Esophagus (tissue), 2 donors: ENCODE measurements around the gene ZFYVE28. TPM values are rescaled to one million over a fixed set of nuclear protein-coding genes. Genes with fewer than 3 reads are reported as not detected.

ENCODE experiments used
- H3K27ac ChIP-seq, 2 donors: one replicate each; pipeline ENCODE4 v1.5.1; 2013; ENCODE audit warnings: low read depth in 2 of 2, mild to moderate bottlenecking in 2 of 2, inconsistent platforms in 1 of 2, low read length in 1 of 2, moderate library complexity in 1 of 2
- H3K27me3 ChIP-seq, 2 donors: one replicate each; pipeline ENCODE4 v1.6.1; 2013; ENCODE audit warnings: low read length in 2 of 2, control low read depth in 1 of 2, mild to moderate bottlenecking in 1 of 2; ENCODE audit not compliant: insufficient read depth in 2 of 2, control insufficient read depth in 1 of 2
- H3K36me3 ChIP-seq, 2 donors: one replicate each; pipeline ENCODE4 v1.6.1; 2013; ENCODE audit warnings: low read length in 1 of 2; ENCODE audit not compliant: control insufficient read depth in 2 of 2, insufficient read depth in 2 of 2
- H3K4me1 ChIP-seq, 2 donors: one replicate each; pipeline ENCODE4 v1.6.1; 2013; ENCODE audit warnings: low read length in 1 of 2; ENCODE audit not compliant: control insufficient read depth in 2 of 2, insufficient read depth in 2 of 2
- H3K4me3 ChIP-seq, 2 donors: one replicate each; pipeline ENCODE4 v1.5.1; 2013; ENCODE audit warnings: low read length in 2 of 2, mild to moderate bottlenecking in 2 of 2, low read depth in 1 of 2, moderate library complexity in 1 of 2
- H3K9me3 ChIP-seq, 2 donors: one replicate each; pipeline ENCODE4 v1.6.1; 2013; ENCODE audit warnings: mild to moderate bottlenecking in 2 of 2, low read depth in 1 of 2, low read length in 1 of 2, moderate library complexity in 1 of 2; ENCODE audit not compliant: control insufficient read depth in 2 of 2, insufficient read depth in 1 of 2
- WGBS, 2 donors: extraction: QIAGEN DNeasy Blood & Tissue Kit; methylation state at CpG; one replicate each; pipeline ENCODE4 v1.1.7; 2013; 5-methylcytosine and 5-hydroxymethylcytosine counted together
- polyA plus RNA-seq, 2 donors: library from polyadenylated mRNA; stranded (reverse); fragments of 200-250 nt; gene quantifications; one replicate each; pipeline ENCODE4 v1.2.3, GENCODE V29; 2013
- donor health status: healthy with polysubstance abuse.
- donor health status: Bipolar disorder and iron deficiency.

ZFYVE28 gene
- polyA plus RNA-seq, 2 donors = 5.2 to 5.4 TPM

DNA sequence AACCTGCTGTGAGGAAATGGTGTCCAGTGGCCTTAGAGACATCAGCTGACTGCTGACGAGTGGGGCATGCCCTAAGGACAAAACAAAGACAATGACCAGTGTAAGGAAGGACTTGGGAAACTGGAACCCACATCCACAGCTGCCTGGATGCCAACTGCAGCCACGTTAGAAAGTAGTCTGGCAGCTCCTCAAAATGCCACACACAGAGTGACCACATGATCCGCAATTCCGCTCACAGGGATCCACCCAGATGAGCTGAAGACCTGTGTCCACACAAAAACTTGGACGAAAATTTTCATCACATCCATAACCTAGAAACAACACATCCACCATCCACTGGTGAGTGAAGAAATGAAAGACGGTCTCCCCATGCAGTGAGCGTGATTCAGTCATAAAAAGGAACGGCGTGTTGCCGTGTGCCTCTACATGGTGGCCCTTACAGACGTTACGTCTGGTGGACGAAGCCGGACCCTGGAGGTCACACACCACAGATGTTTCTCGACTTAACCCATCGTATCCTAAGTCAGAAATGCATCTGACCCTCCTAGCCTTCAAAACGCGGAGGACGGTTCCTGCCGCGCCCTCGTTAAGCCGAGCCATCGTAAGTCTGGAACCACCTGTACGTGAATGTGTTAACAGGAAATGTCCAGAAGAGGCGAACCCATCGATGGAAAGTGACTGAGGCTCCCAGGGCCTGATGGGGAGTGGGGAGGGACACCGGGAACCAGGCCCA is 115.9 kb downstream of the ZFYVE28 start:
- peaks cover 0 to 6% of the 10 kb centered on the region in 2 donors for H3K9me3 ChIP-seq
- no peak overlapping the region for H3K27ac ChIP-seq
- peaks cover 2 to 3% of the 10 kb centered on the region in 2 donors for H3K4me1 ChIP-seq
- H3K27me3 ChIP-seq = no peaks in the 10 kb centered on the region
- WGBS, 2 donors = 92 to 94% methylated on average over 28 of the region's 28 CpGs
- peaks cover 0 to 9% of the 10 kb centered on the region in 2 donors for H3K36me3 ChIP-seq
- H3K4me3 ChIP-seq = no peak overlapping the region

DNA sequence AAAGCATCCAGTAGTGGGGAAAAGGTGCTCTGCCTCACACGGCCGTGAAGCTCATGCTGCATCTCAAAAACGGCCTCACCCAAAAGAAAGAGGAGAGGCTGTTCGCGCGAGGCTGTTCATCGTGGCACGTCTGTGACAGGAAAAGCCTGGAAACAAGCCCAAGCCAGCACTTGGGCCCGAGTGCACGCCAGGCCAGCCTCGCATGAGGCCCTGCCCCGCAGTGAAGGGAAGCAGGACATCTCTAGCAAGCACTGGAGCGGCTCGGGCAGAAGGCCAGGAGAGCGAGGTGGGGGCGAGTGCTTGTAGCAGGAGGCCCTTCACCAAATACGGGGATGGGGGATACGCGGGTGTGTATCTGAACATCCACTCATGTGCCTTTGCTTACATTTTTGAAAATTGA is 116.6 kb downstream of the ZFYVE28 start:
- peaks cover 2 to 3% of the 10 kb centered on the region in 2 donors for H3K4me1 ChIP-seq
- 71 to 77% methylated on average over 19 of the region's 19 CpGs for WGBS, 2 donors
- peaks cover 0 to 13% of the 10 kb centered on the region in 2 donors for H3K36me3 ChIP-seq

GRCh38 chr4:2301225-2301642 is 117.2 kb downstream of the ZFYVE28 start:
- Histone ChIP-seq H3K4me3 (no peak overlapping the region), H3K4me1 (peaks cover 2 to 3% of the 10 kb centered on the region in 2 donors), H3K9me3 (peaks cover 0 to 3% of the 10 kb centered on the region in 2 donors), H3K27ac (no peak overlapping the region), H3K36me3 (peaks cover 0 to 13% of the 10 kb centered on the region in 2 donors), H3K27me3 (no peaks in the 10 kb centered on the region)
- 78 to 82% methylated on average over 14 of the region's 14 CpGs for WGBS, 2 donors

More for the DNA sequence above, 116.6 kb downstream of the ZFYVE28 start:
- H3K27ac ChIP-seq = no peak overlapping the region
- H3K27me3 ChIP-seq = no peaks in the 10 kb centered on the region
- peaks cover 0 to 5% of the 10 kb centered on the region in 2 donors for H3K9me3 ChIP-seq
- H3K4me3 ChIP-seq = no peak overlapping the region

DNA sequence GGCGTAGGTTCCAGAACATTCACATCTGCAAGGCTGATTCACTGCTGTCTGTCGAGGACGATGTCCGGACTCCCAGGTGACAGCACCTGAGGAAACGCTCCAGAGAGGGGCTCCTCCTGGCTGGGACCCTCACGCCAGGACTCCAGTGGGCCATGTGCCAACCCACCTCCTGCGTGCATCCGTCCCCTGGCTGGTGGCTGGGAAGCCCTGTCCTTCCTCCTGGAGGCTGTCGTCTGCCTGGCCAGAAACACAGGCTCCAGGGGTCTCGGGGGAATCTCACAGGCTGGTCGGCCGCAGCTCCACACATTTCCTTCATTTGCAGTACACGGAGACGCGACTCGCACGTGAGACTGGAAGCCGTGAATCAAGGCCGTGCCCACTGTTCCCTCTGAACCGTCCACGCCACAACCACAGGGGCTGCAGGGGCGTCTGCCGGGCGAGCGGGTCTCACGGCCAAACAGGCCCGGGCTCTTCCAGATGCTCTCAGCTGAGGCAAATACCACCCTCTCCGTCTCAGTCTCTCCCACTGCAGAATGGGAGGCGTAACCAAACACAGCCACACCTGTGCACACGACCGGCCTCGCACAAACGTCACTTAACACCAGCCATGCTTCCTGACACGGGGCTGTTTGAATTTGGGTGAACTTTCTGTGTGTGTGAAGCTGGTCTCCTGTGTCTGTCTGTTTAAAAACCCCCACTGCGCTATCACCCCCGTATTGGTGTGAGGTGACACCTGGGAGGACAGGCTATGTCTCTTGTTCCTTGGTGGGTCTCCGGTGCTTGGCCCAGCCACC is 117.8 kb downstream of the ZFYVE28 start:
- peaks cover 0 to 13% of the 10 kb centered on the region in 2 donors for H3K36me3 ChIP-seq
- 90% methylated on average over 37 of the region's 37 CpGs for WGBS, 2 donors

DNA sequence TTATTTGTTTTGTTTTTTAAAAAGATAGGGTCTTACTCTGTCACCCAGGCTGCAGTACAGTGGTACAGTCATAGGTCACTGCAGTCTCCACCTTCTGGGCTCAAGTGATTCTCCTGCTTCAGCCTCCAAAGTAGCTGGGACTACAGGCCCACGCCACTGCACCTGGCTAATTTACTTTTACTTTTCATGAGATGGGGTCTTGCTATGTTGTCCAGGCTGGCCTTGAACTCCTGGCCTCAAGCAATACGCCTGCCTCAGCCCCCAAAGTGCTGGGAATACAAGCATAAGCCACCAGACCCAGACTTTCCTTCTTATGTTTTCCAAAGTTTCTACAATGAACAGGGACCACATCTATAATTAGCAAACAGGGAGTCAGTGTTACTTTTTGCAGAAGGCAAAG is 118.7 kb downstream of the ZFYVE28 start:
- H3K9me3 ChIP-seq = peaks cover 0 to 3% of the 10 kb centered on the region in 2 donors
- peaks cover 3 to 5% of the 10 kb centered on the region in 2 donors for H3K4me1 ChIP-seq
- no peak overlapping the region for H3K4me3 ChIP-seq
- H3K27ac ChIP-seq = no peak overlapping the region
- no peaks in the 10 kb centered on the region for H3K27me3 ChIP-seq
- H3K36me3 ChIP-seq = peaks cover 0 to 8% of the 10 kb centered on the region in 2 donors
- WGBS, 2 donors = 92 to 100% methylated on average over 2 of the region's 2 CpGs

More for the DNA sequence above, 117.8 kb downstream of the ZFYVE28 start:
- peaks cover 3 to 5% of the 10 kb centered on the region in 2 donors for H3K4me1 ChIP-seq
- no peaks in the 10 kb centered on the region for H3K27me3 ChIP-seq
- H3K9me3 ChIP-seq = peaks cover 0 to 3% of the 10 kb centered on the region in 2 donors
- H3K27ac ChIP-seq = no peak overlapping the region
- H3K4me3 ChIP-seq = no peak overlapping the region

GRCh38 chr4:2298532-2298991 is 119.9 kb downstream of the ZFYVE28 start:
- peak overlapping the region in 1 of 2 donors; percentile 13 for H3K27ac ChIP-seq
- H3K36me3 ChIP-seq = peaks cover 0 to 8% of the 10 kb centered on the region in 2 donors
- H3K4me1 ChIP-seq = peaks cover 3 to 5% of the 10 kb centered on the region in 2 donors
- WGBS, 2 donors = 85 to 90% methylated on average over 23 of the region's 23 CpGs
- no peak overlapping the region for H3K4me3 ChIP-seq
- no peaks in the 10 kb centered on the region for H3K27me3 ChIP-seq
- H3K9me3 ChIP-seq = peaks cover 0 to 3% of the 10 kb centered on the region in 2 donors

GRCh38 chr4:2297606-2298531 is 120.6 kb downstream of the ZFYVE28 start:
- WGBS, 2 donors = 88 to 89% methylated on average over 38 to 40 of the region's 40 CpGs
- peaks cover 0 to 3% of the 10 kb centered on the region in 2 donors for H3K9me3 ChIP-seq
- peak overlapping the region in 1 of 2 donors; percentile 13 for H3K27ac ChIP-seq
- H3K4me1 ChIP-seq = peaks cover 3 to 5% of the 10 kb centered on the region in 2 donors
- no peak overlapping the region for H3K4me3 ChIP-seq
- H3K36me3 ChIP-seq = peaks cover 0 to 8% of the 10 kb centered on the region in 2 donors
- no peaks in the 10 kb centered on the region for H3K27me3 ChIP-seq

- no peak overlapping the region for H3K4me3 ChIP-seq
- WGBS, 2 donors = 79 to 90% methylated on average over 35 to 37 of the region's 37 CpGs
- H3K27me3 ChIP-seq = no peaks in the 10 kb centered on the region
Measured at GRCh38 chr4:2296631-2297601, 121.5 kb downstream of the ZFYVE28 start.

More at GRCh38 chr4:2296631-2297601, 121.5 kb downstream of the ZFYVE28 start:
- Histone ChIP-seq H3K36me3 (peaks cover 0 to 8% of the 10 kb centered on the region in 2 donors), H3K4me1 (peaks cover 5 to 7% of the 10 kb centered on the region in 2 donors), H3K27ac (no peak overlapping the region), H3K9me3 (peaks cover 0 to 2% of the 10 kb centered on the region in 2 donors)
